Measurements from ENCODE around the gene KAT7.
"Not testable (repeated sequence)": the region's sequence is repeated elsewhere in the genome, so short reads cannot be mapped to it uniquely, and the experiment has no call there.

Gene KAT7

GRCh38 chr17:49821466-49821865 lies 33.0 kb downstream of the KAT7 start:
- no peak for TF ChIP-seq CTCF (IDR thresholded peaks at IDR 0.05; ENCODE audit: low read depth, low read length, missing control alignments)
- H3K4me3 ChIP-seq (ENCODE audit: low read depth, low read length), result no peak overlapping the region
- DNase-seq (ENCODE audit: low read depth), result no peak

GRCh38 chr17:49821916-49822315 lies 33.4 kb downstream of the KAT7 start:
- DNase-seq (ENCODE audit: low read depth), result no peak
- no peak for TF ChIP-seq CTCF (IDR thresholded peaks at IDR 0.05; ENCODE audit: low read depth, low read length, missing control alignments)
- H3K4me3 ChIP-seq (ENCODE audit: low read depth, low read length), result no peak overlapping the region

- DNase-seq (ENCODE audit: low read depth), result no peak
- no peak overlapping the region for H3K4me3 ChIP-seq (ENCODE audit: low read depth, low read length)
- no peak for TF ChIP-seq CTCF (IDR thresholded peaks at IDR 0.05; ENCODE audit: low read depth, low read length, missing control alignments)
Observed at GRCh38 chr17:49822829-49823228, 34.3 kb downstream of the KAT7 start.

GRCh38 chr17:49823614-49824013 lies 35.1 kb downstream of the KAT7 start:
- H3K4me3 ChIP-seq (ENCODE audit: low read depth, low read length), result no peak overlapping the region
- no peak for TF ChIP-seq CTCF (IDR thresholded peaks at IDR 0.05; ENCODE audit: low read depth, low read length, missing control alignments)
- DNase-seq (ENCODE audit: low read depth), result no peak

- H3K4me3 ChIP-seq (ENCODE audit: low read depth, low read length), result no peak overlapping the region
- DNase-seq (ENCODE audit: low read depth), result no peak
- no peak for TF ChIP-seq CTCF (IDR thresholded peaks at IDR 0.05; ENCODE audit: low read depth, low read length, missing control alignments)
Observed at GRCh38 chr17:49825645-49826044, 37.2 kb downstream of the KAT7 start.

- not testable (repeated sequence) for H3K4me3 ChIP-seq (ENCODE audit: low read depth, low read length); DNase-seq (ENCODE audit: low read depth)
Observed at GRCh38 chr17:49828325-49828724, 39.8 kb downstream of the KAT7 start.

- H3K4me3 ChIP-seq (ENCODE audit: low read depth, low read length), result no peak overlapping the region
- no peak for TF ChIP-seq CTCF (IDR thresholded peaks at IDR 0.05; ENCODE audit: low read depth, low read length, missing control alignments)
- no peak for DNase-seq (ENCODE audit: low read depth)
Observed at GRCh38 chr17:49829026-49829425, 40.5 kb downstream of the KAT7 start.

- TF ChIP-seq CTCF (IDR thresholded peaks at IDR 0.05; ENCODE audit: low read depth, low read length, missing control alignments), result no peak
- DNase-seq (ENCODE audit: low read depth), result no peak
- H3K4me3 ChIP-seq (ENCODE audit: low read depth, low read length), result no peak overlapping the region
Observed at GRCh38 chr17:49830605-49831004, 42.1 kb downstream of the KAT7 start.
